Measurements from ENCODE around the gene BST1. TPM values are rescaled to one million over a fixed set of nuclear protein-coding genes. Genes with fewer than 3 reads are reported as not detected.
"Not testable (repeated sequence)": the region's sequence is repeated elsewhere in the genome, so short reads cannot be mapped to it uniquely, and the experiment has no call there.

Gene BST1
- total RNA-seq, 1 donor: 13.7 TPM

DNA sequence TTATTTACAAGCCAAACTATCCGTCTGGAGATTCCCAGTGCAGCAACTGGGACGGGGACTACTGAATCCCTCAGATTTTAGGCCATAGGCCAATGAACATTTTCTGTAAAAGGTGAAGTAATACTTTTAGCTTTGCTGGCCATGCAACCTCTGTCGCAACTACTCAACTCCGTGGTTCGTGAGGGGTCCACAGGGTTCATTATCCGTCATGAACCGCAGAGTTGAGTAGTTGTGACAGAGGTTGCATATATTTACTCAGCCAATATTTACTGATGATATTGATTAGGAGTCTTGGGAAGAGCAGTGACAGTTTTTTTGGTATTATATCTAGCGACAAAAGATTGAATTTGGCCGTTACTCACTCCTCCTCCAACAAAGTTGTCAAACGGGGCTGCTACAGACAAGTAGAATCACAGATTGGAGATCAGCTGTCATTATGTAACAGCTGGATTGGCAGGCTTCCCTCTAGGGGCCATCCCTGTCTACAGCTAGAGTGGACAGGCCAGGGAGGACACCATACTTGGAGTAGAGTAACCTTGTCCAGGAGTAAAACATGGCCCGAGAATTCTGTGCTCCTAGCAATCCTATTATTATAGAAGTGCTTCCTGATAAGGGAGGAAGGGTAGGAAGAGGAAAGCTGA lies 38.0 kb downstream of the BST1 start:
- DNase-seq (ENCODE audit: low read depth in 2 of 3, low spot score in 2 of 3): no peak

- DNase-seq (ENCODE audit: low read depth in 2 of 3, low spot score in 2 of 3): no peak
Observed at GRCh38 chr4:15742083-15742582, 39.3 kb downstream of the BST1 start.

- DNase-seq (ENCODE audit: low read depth in 2 of 3, low spot score in 2 of 3): no peak
Observed at GRCh38 chr4:15742637-15743036, 39.8 kb downstream of the BST1 start.

DNA sequence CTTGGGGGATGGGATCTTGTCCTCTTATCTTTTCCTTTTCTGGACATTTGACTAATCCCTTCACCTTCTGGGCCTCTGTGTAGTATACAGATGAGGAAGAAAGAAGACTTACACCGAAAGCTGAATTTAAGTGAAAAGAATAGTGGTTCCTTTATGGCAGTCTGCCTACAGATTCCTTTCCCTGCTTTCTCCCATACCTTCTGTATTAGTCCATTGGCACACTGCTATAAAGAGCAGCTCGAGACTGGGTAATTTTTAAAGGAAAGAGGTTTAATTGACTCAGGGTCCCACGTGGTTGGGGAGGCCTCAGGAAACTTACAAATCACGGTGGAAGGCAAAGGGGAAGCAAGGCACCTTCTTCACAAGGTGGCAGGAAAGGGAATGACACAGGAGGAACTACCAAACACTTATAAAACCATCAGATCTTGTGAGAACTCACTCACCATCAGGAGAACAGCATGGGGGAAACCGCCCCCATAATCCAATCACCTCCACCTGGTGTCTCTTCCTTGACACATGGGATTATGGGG lies 41.2 kb downstream of the BST1 start:
- DNase-seq (ENCODE audit: low read depth in 2 of 3, low spot score in 2 of 3): peak in 1 of 3 donors; percentile 52

DNA sequence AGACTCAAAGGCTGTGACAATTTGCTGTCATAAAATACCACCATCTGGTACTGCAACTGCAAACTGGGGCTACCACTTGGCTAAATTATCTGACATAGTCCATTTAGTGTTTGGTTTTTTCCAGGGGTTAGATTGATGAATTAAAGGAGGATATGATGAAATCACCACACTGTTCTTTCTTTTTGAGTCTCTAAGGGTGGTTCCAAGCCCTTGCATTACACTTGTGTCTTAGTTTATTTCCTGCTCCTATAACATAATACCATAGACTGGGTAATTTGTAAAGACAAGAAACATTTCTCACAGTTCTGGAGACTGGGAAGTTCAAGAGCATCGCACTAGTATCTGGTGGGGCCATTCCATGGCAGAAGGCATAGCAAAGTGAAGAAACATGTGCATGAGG lies 43.2 kb downstream of the BST1 start:
- DNase-seq (ENCODE audit: low read depth in 2 of 3, low spot score in 2 of 3): no peak

GRCh38 chr4:15749001-15749400 lies 46.1 kb downstream of the BST1 start:
- no peak for DNase-seq (ENCODE audit: low read depth in 2 of 3, low spot score in 2 of 3)

DNA sequence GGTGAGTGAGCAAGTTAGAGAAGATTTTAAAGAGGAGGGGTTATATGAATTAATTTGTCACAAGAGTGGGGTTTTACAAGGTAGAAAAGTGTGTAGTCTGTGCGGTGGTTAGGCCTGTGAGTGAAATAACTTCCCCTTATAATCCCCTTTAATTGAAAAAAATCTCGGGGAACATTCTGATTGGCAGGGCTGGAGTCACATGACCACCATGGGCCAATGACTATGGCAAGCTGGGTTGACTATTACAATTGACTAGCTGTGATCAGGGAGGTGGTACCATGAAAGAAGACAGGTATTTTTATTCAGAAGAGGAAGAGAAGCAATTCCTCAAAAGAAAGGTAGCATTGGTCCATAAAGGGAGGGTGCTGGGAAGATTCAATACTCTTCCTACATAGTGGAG lies 48.3 kb downstream of the BST1 start:
- no peak for DNase-seq (ENCODE audit: low read depth in 2 of 3, low spot score in 2 of 3)

- no peak for DNase-seq (ENCODE audit: low read depth in 2 of 3, low spot score in 2 of 3)
Observed at GRCh38 chr4:15753081-15753480, 50.2 kb downstream of the BST1 start.

DNA sequence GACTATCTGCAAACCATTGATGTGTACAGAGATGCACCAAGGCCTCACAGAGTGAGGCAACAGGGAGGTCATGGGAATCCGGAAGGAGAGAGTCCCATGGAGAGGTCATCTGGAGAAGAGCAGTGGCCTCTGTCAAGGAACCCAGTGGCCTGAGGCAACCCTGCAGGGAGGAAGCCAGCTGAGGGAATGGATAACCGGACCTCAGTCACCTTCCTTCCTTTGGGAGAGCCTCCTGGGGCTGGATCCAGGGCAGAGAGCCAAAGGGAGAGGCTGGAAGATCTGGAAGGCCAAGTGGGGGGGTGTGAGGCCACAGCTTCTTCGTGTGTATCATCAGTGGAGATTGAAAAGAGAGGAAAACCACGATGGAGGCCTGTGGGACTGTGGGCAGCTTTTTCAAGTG lies 50.9 kb downstream of the BST1 start:
- no peak for DNase-seq (ENCODE audit: low read depth in 2 of 3, low spot score in 2 of 3)

DNA sequence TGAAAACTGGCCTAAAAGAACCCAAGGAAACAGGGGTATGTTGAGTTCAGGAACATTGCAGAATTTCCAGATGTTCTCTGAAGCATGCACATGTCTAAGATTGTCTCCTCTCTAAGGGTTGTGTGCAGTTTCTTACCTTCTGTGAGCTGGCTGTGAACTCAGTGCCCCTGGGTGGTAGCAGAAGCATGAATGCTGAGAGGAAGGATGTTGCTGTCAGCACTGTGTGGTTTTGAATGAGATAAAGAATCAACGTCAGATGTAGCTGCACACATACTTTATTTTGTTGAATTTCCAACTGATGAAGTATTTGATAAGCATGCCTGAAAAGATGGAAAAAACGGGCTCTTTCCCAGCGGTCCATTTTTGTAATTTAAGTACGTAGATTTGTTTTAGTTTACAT lies 51.5 kb downstream of the BST1 start:
- peak in 2 of 3 donors; percentile 56 to 63 for DNase-seq (ENCODE audit: low read depth in 2 of 3, low spot score in 2 of 3)

DNA sequence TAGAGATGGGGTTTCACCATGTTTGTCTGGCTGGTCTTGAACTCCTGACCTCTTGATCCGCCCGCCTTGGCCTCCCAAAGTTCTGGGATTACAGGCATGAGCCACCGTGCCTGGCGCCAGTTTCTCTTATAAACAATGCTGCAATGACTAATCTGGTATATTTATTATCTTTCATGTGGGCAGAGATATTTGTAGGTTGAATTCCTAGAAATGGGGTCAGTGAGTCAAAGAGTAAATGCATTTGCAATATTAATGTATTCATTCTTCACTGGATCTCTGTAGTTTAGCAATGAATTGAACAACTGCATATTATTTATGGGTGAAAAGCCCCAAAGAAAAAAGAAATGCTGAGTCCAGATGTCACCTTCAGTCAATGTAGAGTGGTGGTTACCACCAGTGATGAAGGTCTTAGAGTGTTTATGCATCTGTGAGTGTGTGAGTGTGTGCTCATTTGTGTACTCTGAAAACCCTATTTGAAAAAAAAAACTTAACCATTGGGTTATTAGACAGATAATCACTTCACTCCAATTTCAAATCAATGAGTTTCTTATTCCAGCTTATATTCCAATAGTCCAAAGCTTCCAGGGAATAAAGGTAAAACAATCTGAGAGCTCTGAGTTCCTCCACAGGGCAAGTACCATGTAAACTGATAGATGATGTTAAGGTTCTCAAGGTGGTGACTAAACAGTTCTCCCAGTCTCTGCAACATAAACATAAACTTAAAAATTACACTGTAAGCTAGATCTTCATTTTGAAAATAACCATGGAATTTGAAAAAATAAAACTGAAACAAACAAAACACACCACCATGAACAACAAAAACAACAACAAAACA lies 52.7 kb downstream of the BST1 start:
- no peak for DNase-seq (ENCODE audit: low read depth in 2 of 3, low spot score in 2 of 3)

DNA sequence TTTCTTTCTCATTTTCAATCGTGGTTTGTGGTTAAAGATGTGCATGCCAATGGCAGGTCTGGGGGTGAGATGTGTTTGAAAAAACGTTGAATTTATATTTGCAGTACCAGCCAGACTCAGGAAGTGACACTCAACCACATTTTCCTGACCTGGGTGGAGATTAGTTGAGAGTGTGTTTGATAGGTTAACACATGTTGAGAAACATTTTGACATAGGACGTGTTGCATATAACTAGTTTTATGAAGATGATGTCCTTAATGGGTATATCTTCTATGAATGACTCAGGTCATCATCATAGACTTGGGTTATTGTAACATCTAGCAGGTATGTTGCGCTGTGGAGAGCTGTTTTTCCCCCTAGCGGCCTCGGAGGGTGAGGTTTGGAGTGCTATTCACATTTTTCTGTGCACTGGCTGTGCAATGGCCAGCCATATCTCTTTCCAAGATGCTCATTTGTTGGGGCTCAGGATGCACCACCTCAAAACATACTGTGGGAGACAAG lies 53.5 kb downstream of the BST1 start:
- DNase-seq (ENCODE audit: low read depth in 2 of 3, low spot score in 2 of 3): peak; percentile 50 to 97 (median 91)

- DNase-seq (ENCODE audit: low read depth in 2 of 3, low spot score in 2 of 3): peak in 1 of 3 donors; percentile 13
Observed at GRCh38 chr4:15757054-15757453, 54.2 kb downstream of the BST1 start.

DNA sequence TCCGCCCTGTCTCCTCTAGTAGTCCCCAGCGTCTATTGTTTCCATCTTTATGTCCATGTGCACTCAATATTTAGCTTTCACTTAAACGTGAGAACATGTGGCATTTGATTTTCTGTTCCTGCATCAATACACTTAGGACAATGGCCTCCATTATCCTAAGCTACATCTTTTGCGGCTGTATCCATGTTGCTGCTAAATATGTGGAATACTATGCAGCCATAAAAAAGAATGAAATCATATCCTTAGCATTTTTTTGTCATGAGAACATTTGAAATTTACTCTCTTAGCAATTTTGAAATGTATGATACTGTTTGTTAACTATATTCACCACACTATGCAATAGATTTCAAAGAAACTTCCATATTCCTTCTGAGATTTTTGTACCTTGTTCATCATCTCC lies 55.4 kb downstream of the BST1 start:
- DNase-seq (ENCODE audit: low read depth in 2 of 3, low spot score in 2 of 3): no peak

DNA sequence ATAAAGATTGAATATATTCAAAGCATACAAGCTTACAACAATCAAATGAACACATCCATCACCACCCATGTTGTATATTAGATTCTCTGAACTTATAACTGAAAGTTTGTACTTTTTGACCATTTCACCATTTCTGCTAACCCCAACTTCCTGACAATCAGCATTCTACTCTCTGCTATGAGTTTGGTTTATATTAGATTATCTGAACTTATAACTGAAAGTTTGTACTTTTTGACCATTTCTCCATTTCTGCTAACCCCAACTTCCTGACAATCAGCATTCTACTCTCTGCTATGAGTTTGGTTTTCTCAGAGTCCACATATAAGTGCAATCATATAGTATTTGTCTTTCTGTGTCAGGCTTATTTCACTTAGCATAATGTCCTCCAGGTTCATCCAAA lies 59.6 kb downstream of the BST1 start:
- not testable (repeated sequence) for DNase-seq (ENCODE audit: low read depth in 2 of 3, low spot score in 2 of 3)

GRCh38 chr4:15765391-15765790 lies 62.5 kb downstream of the BST1 start:
- DNase-seq (ENCODE audit: low read depth in 2 of 3, low spot score in 2 of 3): peak in 1 of 3 donors; percentile 27

DNA sequence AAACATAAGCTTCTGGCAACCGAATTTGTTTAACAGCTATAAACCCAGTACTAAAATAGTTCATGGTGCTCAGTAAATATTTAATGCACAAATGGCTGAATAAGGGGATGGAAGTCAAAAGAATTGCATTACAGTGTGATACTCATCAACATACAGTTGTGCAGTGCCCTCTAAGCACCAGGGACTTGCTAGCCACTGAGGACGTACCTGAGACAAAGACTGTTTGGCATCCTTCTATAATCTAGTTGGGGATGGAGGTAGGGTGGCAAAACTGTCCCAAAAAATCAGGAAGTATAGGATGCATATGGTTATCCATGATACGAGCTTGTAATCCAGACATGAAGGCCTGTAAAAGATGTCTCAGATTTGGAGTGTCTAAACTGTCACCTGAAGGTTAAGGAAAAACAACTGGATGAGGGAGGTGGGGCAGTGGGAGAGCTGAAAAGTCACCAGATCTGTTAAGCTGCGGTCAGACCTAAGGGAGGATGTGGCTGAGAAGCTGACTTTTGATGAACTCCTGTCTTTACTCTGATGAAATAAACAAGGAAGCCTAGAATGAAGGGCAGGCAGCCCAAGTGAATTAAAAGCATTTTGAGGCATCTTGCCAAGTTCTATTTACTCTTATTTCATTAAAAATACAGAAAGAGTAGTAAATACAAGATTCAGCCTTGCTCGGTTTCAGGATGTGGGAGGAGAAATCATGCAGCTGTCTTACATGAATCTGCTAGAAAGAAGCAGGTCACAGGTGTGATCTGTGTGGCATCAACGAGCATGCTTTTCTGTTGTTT lies 63.2 kb downstream of the BST1 start:
- peak in 2 of 3 donors; percentile 49 to 69 for DNase-seq (ENCODE audit: low read depth in 2 of 3, low spot score in 2 of 3)

DNA sequence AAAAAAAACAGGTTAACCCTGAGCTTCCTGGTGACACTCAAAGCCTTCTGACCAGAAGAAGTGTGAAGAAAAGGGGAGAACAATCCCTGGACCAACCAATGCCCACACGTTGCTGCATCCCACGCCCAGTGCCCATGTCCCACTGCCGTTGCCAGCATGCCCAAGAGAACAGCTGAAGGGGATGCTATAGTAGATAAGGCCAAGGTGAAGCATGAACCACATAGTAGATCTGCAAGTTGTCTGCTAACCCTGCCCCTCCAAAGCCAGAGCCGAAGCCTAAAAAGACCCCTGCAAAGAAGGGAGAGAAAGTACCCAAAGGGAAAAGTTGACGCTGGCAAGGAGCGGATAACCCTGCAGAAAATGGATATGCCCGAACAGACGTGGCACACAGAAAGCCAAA lies 64.0 kb downstream of the BST1 start:
- DNase-seq (ENCODE audit: low read depth in 2 of 3, low spot score in 2 of 3): no peak

DNA sequence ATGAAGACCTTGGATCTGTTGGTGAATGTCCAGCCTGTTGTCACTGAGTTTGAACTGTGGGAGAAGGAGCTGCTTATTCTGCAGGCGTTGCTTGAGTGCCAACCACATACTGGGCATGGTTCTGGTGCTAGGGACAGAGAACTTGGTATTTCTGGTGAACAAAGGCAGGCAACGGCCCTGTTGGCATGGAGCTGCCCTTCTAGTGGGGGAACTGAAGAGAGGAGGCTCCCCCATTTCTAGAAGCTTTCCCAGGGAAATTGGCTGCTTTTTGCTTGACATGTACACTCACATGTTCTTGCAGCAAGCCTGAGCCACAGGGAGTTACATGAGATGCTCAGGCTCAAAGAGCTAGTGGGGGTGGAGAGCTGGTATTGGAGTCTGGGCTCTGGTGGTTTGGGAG lies 66.3 kb downstream of the BST1 start:
- no peak for DNase-seq (ENCODE audit: low read depth in 2 of 3, low spot score in 2 of 3)

- peak in 1 of 3 donors; percentile 50 for DNase-seq (ENCODE audit: low read depth in 2 of 3, low spot score in 2 of 3)
Observed at GRCh38 chr4:15771216-15772058, 68.6 kb downstream of the BST1 start.
